Measurements from ENCODE around the gene LDLRAD4.
A peak's percentile ranks its signal among the peaks of the same experiment; 100 is the strongest.
"Not testable (repeated sequence)": the region's sequence is repeated elsewhere in the genome, so short reads cannot be mapped to it uniquely, and the experiment has no call there.

LDLRAD4 gene

DNA sequence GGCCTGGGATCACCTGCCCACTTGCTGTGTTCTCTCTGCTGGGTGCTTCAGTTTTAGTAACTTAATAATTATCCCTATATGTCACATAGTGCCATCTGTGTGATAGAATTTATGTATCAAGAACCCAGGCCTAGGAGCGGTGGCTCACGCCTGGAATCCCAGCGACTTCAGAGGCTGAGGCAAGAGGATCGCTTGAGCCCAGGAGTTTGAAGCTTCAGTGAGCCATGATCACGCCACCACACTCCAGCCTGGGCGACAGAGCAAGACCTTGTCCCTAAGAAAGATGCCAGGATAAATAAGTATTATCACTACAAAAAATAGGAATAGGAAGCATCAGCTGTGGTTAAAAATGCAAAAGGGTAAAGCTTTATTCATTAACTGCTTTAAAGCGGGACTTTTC, 267.0 kb downstream of the LDLRAD4 start:
- DNase-seq (ENCODE audit: low read depth in 2 of 2) = no peak

DNA sequence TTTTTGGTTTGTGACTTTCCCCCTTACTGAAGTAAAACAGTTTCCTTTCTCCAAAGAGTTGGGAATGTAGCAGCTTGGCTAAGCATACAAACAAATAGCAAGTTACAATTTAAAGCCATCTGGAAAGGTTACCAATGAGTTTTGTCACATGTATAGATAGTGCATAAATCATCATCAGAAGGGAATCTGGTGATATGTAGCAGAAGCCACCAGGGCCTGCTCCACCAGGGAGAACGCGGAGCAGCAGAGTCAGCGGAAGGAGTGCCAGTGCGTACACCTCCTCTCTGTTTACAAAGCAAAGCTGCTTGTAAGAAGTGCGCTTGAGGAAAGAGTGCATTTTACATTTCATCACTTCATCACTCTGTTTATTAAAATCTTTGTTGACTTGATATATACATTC, 267.7 kb downstream of the LDLRAD4 start:
- no peak for DNase-seq (ENCODE audit: low read depth in 2 of 2)

DNA sequence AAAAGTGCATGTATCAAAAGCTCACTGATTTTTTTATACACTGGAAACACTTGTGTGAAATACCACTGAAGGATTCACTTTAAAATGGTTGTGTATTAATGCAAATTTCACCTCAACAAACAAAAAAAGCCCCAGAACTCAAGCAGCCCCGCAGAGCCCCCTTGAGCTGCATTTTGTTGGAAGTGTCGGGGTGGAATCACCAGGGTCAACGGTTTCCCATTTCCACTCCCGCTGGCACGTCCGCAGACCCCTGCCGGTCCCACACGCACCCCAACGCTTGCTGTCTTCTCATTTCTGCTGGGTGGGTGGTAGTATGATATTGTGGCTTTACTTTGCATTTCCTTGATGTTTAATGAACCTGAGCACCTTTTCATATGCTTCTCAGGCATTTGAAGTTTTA, 268.1 kb downstream of the LDLRAD4 start:
- no peak for DNase-seq (ENCODE audit: low read depth in 2 of 2)

DNA sequence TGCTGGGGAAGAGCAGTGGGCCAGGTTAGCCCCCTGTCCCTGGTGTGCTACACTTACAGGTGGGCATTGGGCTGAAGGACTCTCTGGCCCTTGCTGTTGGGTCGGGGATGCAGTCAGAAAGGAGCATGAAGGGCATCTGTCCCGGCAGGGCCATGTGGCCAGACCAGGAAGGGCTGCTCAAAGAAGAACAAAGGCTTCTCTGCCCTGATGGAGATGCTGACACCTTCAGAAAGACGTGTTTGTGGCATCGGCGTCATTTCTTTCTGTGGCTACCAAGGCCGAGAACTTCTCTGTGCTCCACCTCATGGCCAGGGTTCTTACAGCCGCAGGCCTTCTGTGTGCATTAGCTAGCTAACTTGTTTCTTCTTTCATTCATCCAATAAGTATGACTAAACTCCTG, 268.7 kb downstream of the LDLRAD4 start:
- no peak for DNase-seq (ENCODE audit: low read depth in 2 of 2)

DNA sequence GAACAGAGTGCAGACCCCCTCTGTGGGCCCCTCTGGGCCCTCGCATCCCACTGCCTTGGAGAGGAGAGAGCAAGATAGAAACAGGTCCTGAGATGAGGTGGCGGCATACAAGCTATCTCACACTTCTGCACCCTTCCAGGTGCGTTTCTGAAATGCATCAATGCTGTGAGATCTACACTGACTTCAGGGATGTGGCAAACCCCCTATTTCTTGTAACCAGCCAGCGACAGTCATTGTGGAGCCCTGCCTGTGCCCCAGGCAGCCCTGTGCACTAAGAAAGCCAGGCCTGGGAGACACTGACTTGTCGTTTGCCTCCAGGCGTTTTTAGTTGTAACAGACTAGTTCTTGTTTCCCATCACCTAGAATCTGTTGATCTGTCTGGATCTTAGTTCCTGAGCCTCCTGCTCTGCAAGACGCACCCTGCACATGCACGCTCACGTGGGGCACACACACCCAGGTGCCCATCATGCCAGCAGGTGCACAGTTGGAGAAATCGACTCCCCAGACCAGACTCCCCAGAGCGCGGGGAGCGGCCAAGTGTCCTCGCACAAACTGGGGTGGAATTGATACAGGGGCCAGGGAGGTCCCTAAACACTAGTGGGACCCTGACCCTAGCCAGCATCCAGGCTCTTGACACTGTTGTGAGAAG, 269.8 kb downstream of the LDLRAD4 start:
- no peak for DNase-seq (ENCODE audit: low read depth in 2 of 2)

DNA sequence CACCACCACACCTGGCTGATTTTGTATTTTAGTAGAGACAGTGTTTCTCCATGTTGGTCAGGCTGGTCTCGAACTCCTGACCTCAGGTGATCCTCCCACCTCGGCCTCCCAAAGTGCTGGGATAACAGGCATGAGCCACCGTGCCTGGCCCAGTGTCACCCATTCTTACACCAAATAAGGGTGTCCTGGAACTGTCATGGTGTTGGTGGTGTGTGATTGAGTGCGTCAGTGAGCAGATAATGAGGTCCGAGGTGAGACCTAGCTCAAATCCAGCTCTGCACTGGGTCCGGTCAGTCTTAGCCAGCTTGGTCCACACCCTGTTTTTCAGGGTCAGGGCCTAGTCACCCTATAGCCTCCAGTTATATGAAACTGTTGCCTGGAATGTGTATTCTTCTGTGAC, 270.7 kb downstream of the LDLRAD4 start:
- DNase-seq (ENCODE audit: low read depth in 2 of 2) = not testable (repeated sequence)

DNA sequence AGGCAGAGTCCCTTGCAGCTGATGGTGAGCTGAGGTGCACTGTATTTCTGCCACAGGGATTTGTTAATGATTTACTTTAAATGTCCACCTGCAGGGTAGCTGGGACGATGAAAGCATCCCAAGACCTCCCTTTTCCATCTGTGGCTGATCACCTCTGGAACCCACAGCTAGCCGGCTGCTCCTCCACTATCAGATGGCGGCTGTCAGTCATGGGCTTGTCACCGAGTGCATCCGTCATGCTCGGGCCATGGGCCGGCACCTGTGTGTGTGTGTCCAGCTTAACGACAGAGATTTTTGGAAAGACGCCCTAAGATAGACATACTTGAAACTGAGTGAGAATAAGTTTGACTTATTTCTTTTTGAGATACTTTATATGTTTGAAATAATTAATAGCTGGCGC, 272.6 kb downstream of the LDLRAD4 start:
- no peak for DNase-seq (ENCODE audit: low read depth in 2 of 2)

DNA sequence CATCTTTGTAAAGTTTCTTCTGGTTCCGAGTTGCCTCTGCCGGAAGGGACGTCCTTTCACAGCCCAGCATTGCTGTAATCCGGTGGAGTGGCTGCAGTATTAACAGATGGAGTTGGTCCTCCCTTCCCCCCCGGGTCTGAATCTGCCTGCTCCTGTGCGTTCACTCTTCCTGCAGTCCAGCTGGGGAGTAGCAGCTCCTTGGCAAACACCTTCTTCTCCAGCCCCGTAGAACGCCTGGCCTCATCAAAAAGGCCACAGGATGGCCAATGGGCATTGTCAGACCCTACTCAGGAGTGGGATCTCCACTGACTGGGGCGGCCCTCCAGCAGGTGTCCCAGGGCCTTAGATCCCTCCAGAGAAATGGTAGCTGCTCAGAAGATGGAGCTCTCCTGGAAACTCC, 273.8 kb downstream of the LDLRAD4 start:
- no peak for DNase-seq (ENCODE audit: low read depth in 2 of 2)

DNA sequence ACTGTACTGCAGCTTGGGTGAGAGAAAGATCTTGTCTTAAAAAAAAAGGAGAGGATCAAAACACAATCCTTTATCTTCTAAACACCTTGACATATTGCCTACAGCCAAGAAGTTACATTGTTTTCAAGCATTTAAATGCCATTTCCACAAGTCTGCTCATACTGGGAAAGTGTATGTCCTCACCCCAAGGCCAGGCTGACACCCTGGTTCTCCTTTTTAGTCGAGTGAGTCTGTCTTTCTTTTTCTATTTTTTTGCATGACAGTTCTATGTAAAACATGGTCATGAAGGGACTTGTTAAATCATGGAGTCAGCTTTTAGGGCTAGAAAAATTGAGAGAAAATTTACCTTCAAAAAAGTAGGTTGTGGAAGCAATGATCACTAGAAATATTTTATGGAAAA, 274.5 kb downstream of the LDLRAD4 start:
- DNase-seq (ENCODE audit: low read depth in 2 of 2) = no peak

DNA sequence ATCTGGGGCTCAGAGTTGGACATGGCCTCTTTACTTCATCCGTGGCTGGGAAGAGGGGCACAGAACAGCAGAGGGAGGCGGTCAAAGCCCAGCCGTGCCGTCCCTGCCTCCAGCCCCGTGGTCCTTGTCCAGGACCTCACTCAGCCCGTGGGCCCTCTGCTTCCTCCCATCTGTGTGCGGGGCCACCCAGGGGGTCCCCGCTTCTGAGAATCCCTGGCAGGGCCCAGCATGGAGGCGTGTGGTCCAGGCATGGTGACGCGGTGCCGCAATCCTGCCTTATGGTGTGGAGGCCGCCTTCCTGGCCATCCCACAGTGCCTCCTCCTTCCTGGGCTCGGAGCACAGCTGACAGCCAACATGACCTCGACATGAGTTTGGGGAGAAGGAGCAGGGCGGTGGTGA, 275.2 kb downstream of the LDLRAD4 start:
- no peak for DNase-seq (ENCODE audit: low read depth in 2 of 2)

DNA sequence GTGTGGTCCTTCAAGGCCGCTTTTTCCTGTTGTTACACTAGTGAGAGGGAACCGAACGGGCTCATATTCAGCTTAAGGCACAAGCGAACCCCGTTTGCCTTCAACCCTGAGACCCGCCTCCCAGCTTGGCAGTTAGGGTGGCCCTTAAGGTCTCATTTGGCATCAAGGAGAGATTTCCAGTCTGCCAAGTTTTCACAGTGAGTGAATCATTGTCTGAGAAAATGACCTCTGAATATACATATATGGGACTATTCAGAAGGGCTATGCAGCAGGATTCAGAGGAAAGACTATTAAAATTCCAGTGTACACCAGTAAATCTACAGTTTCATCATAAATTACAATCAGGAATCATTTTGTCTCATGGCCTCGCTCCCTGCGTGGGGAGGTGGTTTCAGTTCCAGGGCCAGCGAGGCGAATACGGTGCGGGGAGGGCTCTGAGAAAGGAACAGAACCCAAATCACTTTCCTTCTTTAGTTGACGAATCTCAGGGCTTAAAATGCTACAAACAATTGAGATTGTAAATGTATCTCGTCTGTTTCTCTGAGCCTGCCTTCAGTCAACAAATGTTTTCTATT, 276.4 kb downstream of the LDLRAD4 start:
- no peak for DNase-seq (ENCODE audit: low read depth in 2 of 2)

DNA sequence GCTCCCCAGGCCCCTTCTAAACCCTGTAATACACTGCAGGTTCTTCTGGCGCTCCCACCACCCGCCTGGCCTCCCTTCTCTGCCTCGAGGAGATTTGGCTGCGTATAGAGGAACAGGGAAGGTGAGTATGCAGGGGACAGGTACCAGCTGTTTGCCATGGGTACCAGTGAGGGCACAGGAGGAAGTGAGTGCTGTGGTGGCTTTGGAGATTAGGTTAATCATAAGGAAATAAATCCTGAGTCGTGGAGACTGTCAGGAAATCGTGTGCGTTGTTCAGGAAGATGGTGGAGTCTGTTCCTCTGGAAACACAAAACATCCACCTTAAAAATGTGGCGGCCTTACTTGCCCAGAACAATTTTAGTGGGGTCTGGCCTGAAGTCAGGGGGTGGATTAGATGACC, 277.4 kb downstream of the LDLRAD4 start:
- DNase-seq (ENCODE audit: low read depth in 2 of 2) = no peak

DNA sequence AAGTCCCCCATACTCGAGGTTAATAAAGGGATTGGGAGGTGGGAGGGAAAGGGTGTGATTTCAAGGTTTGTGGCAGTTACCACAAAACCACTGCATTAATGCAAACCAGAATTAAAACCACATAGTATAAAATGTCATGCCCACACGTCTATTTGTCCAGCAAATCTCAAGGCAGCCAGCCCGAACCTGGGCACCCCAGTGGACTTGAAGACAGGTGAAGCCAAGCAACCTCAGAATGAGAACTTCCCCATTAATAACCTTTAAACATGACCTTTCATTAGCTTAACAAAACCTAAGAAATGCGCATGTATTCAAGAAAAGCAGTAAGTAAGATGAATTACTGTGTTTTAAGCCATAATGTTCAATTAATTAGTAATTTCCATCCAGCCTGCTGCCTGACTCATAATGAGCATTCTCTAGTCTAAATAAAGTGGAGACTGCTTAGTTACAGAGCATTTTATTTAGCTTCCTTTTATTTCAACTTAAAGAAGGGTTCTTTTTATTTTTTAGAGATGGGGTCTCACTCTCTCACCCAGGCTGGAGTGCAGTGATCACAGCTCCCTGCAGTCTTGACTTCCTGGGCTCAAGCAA, 278.2 kb downstream of the LDLRAD4 start:
- DNase-seq (ENCODE audit: low read depth in 2 of 2) = no peak

DNA sequence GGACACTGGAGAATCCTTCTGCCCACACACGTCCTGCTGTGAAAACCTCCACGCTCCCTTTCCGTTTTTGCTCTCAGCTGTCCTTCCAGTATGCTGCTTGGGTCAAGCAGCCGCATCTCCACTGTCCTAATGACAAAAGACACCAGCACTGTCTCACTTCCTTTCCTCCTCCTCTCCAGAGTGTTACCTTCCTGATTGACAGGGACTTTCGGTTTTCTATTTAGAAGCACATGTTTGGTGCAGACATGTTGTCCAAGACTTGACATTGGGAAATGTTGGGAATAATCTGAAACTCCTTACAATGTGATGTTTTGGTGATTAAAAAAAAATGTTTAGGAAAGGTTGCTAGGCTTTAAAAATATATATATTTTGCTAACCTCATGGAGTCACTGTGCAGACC, 281.2 kb downstream of the LDLRAD4 start:
- no peak for DNase-seq (ENCODE audit: low read depth in 2 of 2)

DNA sequence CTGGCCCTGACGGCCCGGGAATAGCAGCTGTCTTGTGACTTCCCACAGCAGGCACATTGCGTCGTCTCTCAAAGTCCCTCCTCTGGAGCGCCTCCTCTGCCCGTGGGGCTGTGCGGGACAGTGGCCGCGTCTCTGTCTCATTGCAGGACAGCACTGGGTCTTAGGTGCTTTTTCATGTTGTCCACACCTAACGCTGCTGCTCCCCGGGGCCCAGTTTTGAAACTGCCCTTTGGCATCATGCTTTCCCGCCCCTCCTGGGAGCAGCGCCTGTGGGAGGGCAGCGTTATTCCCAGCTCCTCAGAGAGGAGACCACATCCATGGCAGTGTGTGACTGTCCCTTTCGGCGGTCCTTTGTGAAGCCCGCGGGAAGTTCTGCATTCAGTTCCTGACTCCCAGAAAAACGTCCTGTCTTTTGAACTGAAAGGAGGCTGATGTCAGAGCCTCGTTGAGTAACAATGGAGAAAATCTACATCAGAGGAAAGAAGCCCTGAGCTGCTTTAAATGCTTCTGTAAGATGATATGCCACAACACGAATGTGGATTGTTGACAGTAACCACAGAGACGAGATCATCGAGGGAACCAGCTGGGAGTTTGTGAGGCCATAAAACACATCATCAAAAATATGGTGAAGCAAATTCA, 281.8 kb downstream of the LDLRAD4 start:
- no peak for DNase-seq (ENCODE audit: low read depth in 2 of 2)

DNA sequence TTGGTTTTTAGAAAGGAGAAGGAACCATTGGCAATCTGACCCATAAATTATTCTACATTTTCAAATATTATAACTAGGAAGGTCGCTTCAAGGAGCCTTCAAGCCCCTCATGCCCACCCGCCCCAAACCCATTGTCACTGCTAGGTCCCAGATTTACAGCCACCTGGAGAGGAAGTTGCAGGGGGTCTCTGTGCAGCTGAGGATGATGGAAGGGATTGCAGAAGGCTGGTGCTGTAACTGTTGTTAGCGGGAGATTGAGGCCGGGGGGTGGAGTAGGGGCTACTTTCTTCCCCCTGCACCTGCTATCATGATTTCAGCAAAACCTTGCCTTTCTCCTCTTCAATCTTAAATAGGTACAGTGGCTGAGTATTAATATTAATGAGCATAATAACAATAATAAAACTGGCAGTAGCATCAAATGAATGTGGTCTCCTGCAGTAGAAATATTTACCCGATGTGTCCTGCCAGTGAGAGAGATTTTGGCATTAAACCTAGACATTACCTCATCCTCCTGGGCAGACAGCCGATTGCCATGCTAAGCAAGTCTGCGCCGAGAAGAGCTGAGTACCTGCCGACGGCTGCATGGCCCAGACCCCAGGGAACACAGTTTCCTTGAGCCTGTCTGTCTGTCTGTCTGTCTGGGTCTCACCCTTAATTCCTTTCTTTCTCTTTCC, 282.4 kb downstream of the LDLRAD4 start:
- no peak for DNase-seq (ENCODE audit: low read depth in 2 of 2)

DNA sequence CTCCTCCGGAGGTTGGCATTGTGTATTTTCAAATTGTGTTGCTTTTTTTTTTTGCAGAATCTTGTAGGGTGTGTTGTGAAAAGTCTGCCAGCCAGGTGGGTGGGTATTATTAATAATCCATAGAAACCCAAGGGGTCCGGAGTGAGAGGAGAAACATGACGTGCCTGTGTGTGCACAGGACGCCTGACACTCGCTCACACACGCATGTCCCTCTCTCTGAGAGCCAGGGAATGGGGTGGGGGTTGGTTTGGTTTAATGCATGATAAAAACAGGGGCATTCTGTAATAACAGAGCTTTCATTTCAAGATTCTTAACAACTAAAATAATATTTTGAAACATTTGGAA, 283.0 kb downstream of the LDLRAD4 start:
- DNase-seq (ENCODE audit: low read depth in 2 of 2) = no peak

DNA sequence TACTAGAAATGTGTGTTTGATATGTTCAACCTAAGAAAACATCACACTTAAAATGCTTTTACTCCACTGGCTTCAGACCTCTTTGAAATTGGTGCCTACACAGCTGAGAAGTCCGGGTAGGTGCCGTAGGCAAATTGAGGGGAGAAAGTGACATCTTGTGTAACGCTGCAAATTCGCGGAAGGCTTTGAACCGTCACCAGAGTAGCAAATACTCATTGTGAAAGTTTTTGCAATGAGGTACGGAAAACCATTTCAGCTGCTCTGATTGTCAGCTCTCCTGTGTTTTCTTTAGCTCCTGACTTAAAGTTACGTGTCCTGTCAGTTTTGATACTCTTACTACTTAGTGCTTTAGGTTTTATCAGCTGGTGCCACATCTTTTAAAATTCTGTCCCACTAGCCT, 283.3 kb downstream of the LDLRAD4 start:
- peak in 1 of 2 donors; percentile 11 for DNase-seq (ENCODE audit: low read depth in 2 of 2)

DNA sequence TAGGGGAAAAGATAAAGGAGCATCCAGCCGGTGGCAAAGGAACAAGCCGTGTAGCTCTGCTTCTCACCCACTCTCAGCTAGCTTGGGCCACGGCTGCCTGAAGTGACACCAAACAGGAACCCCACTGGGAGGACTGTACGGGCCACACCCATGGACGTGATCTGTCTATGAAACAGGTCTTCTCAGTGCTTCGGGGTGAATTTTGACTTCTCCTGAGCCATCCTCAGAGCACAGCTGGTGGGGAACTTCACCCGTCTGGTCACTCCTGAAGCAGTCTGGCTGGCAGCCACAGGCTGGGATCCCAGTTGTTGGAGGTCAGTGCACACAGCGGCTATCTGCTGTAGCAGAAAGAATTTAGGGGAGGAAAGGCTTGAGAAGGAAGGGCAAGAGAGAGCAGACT, 284.0 kb downstream of the LDLRAD4 start:
- no peak for DNase-seq (ENCODE audit: low read depth in 2 of 2)

DNA sequence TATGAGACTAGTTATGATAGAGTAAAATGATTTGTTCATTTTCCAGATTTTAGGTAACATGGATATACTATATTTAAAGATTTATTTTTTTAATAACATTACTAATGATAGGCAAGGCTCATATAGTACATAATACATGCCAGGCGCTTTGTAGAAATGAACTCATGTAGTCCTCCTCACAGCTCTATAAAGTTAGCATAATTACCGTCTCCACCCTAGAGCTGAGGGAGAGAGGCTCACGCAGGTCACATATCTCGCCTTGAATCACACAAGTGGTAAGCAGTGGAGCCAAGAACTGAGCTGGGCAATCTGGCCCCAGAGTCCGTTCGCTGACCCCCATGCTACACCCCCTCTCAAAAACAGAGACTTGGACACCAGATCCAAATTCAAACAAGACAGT, 285.3 kb downstream of the LDLRAD4 start:
- DNase-seq (ENCODE audit: low read depth in 2 of 2) = no peak

DNA sequence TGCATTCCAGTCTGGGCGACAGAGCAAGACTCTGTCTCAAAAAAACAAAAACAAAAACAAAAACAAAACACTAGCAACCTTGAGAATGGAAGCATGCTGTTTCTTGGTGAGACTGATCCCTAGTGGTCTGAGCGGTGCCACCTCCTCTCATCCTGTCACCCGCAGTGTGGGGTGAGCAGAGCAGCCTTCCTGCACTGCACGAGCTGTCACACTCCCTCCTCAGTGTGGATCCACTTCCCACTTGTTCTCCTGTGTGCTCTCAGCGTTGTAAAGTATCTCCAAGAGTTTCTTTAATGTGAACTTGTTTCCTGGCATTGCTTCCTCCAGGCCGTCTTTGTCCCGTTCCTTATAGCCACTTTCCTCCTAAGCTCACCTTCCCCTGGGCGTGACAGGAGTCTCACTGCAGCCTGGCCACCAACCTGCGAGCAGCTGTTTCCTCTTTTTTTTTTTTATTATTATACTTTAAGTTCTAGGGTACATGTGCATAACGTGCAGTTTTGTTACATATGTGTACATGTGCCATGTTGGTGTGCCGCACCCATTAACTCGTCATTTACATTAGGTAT, 287.3 kb downstream of the LDLRAD4 start:
- no peak for DNase-seq (ENCODE audit: low read depth in 2 of 2)

DNA sequence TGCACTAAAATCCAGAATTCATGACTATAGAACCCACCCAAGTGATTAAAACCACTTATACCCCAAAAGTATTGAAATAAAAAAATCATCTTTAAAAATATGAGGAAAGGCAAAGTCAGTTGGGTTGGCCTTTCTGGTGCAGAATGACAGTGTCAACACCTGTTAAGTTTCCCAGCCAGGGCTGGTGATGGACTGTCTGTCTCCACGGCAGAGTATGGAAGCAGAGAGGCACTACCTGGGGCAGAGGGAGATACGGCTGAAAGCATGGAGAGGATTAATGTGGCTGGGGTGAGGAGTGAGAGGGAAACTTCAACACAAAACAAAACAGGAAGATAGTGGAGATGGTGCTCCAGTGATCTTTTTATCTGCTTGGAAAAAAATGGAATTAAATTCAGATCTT, 292.0 kb downstream of the LDLRAD4 start:
- no peak for DNase-seq (ENCODE audit: low read depth in 2 of 2)
